HepG2 (cell line): ENCODE data around the gene ADPRM. TPM values are rescaled to one million over a fixed set of nuclear protein-coding genes. Genes with fewer than 3 reads are reported as not detected.

Experiments
- ASH2L ChIP-seq: fragments of 300-600, 200-600 bp; sonication (generic); IDR thresholded peaks from 2 replicates; pipeline ENCODE4 v1.7.0; 2017; ENCODE audit warnings: low read depth, mild to moderate bottlenecking, moderate library complexity, mixed read lengths, low read length; ENCODE audit not compliant: insufficient read length
- EP300 ChIP-seq, 3 experiments: sonication (generic) in 1 of 3; formaldehyde crosslinking in 1 of 3; IDR thresholded peaks; 2 replicates each; pipeline versions ENCODE4 v1.5.1 to v1.6.1; 2011 to 2020; ENCODE audit warnings: low read depth in 2 of 3, low read length in 2 of 3, borderline replicate concordance in 1 of 3, improper control_type of control experiment in 1 of 3, mild to moderate bottlenecking in 1 of 3, missing genetic modification reagents in 1 of 3, moderate library complexity in 1 of 3
- FOXA3 ChIP-seq: IDR thresholded peaks from 2 replicates; pipeline ENCODE4 v1.6.1; 2016; ENCODE audit warnings: missing genetic modification reagents, missing compliant biosample characterization
- MTA1 ChIP-seq: sonication (generic); formaldehyde crosslinking; IDR thresholded peaks from 2 replicates; pipeline ENCODE4 v1.4.0; 2020; ENCODE audit warnings: missing genetic modification reagents, mild to moderate bottlenecking, borderline replicate concordance
- PAWR ChIP-seq: sonication (generic); formaldehyde crosslinking; IDR thresholded peaks from 2 replicates; pipeline ENCODE4 v1.4.0; 2020; ENCODE audit warnings: missing genetic modification reagents, mild to moderate bottlenecking, borderline replicate concordance
- PAX8 ChIP-seq: sonication (generic); formaldehyde crosslinking; IDR thresholded peaks from 2 replicates; pipeline ENCODE4 v1.8.0; 2022; ENCODE audit warnings: mild to moderate bottlenecking, missing genetic modification reagents, borderline replicate concordance
- PCBP1 ChIP-seq: fragments of 200-400 bp; formaldehyde crosslinking; IDR thresholded peaks from 2 replicates; pipeline ENCODE4 v1.6.1; 2017; ENCODE audit warnings: mild to moderate bottlenecking, low read depth, low read length, borderline replicate concordance
- RELA ChIP-seq: sonication (generic); formaldehyde crosslinking; IDR thresholded peaks from 2 replicates; pipeline ENCODE4 v1.4.0; 2020; ENCODE audit warnings: missing genetic modification reagents
- TBL1XR1 ChIP-seq: fragments of 150-350 bp; IDR thresholded peaks from 2 replicates; pipeline ENCODE4 v1.6.1; 2014; ENCODE audit warnings: borderline replicate concordance, low read length; ENCODE audit not compliant: partially characterized antibody
- TEAD3 ChIP-seq: optimal IDR thresholded peaks from 2 replicates; pipeline ENCODE3; 2016; ENCODE audit warnings: borderline replicate concordance
- ZBTB7A ChIP-seq: sonication (generic); formaldehyde crosslinking; IDR thresholded peaks from 2 replicates; pipeline ENCODE4 v1.8.0; 2022; ENCODE audit warnings: mild to moderate bottlenecking, missing genetic modification reagents
- ZNF607 ChIP-seq: sonication (generic); formaldehyde crosslinking; IDR thresholded peaks from 2 replicates; pipeline ENCODE4 v1.5.1; 2020; ENCODE audit warnings: missing genetic modification reagents, mild to moderate bottlenecking, borderline replicate concordance
- ZSCAN12 ChIP-seq: sonication (generic); formaldehyde crosslinking; IDR thresholded peaks from 2 replicates; pipeline ENCODE4 v1.9.0; 2021; ENCODE audit warnings: mild to moderate bottlenecking, missing genetic modification reagents
- polyA plus RNA-seq, 8 experiments: library from polyadenylated mRNA; depleted of rRNA in 3 of 8; stranded (reverse) in 7 of 8; unstranded in 1 of 8; fragments of >200 nt; fragmentation: Illumina TruSeq in 4 of 8; extraction: Trizol in 4 of 8; gene quantifications; 2 replicates each; pipeline versions ENCODE4 v1.2.1 to v1.2.3, GENCODE V29; 2011 to 2016; ENCODE audit warnings: low read depth in 4 of 8, missing spikeins in 1 of 8, mixed read lengths in 1 of 8; ENCODE audit not compliant: insufficient read depth in 1 of 8
- total RNA-seq, 5 experiments: library from RNA; depleted of rRNA; stranded (reverse); fragments of >200 nt; fragmentation: Illumina TruSeq; extraction: Trizol; gene quantifications; 2 replicates each; pipeline ENCODE4 v1.2.3, GENCODE V29; 2016; ENCODE audit warnings: low read depth in 1 of 5
- TF ChIP-seq, protein P1 (sequence below): sonication (generic); formaldehyde crosslinking; IDR thresholded peaks from 2 replicates; pipeline ENCODE4 v1.5.0; 2020; ENCODE audit warnings: mild to moderate bottlenecking, missing genetic modification reagents
- TF ChIP-seq, protein P2 (sequence below): sonication (generic); formaldehyde crosslinking; IDR thresholded peaks from 2 replicates; pipeline ENCODE4 v1.8.1; 2023; ENCODE audit warnings: mild to moderate bottlenecking, missing genetic modification reagents, borderline replicate concordance
- TF ChIP-seq, protein P3 (sequence below): sonication (generic); formaldehyde crosslinking; IDR thresholded peaks from 2 replicates; pipeline ENCODE4 v1.5.0; 2020; ENCODE audit warnings: mild to moderate bottlenecking, missing genetic modification reagents, borderline replicate concordance
- TF ChIP-seq, protein P4 (sequence below): fragments of 450-650 bp; IDR thresholded peaks from 2 replicates; pipeline ENCODE4 v1.6.1; 2016
- TF ChIP-seq, protein P5 (sequence below): sonication (generic); formaldehyde crosslinking; IDR thresholded peaks from 2 replicates; pipeline ENCODE4 v1.4.0; 2020; ENCODE audit warnings: mild to moderate bottlenecking, missing genetic modification reagents

ADPRM gene
- total and polyA plus RNA-seq, 2 of the 13 experiments (the other 11 are each of a cell fraction or from before 2014, with no cell fraction given) = 5.6 to 10.8 TPM

DNA sequence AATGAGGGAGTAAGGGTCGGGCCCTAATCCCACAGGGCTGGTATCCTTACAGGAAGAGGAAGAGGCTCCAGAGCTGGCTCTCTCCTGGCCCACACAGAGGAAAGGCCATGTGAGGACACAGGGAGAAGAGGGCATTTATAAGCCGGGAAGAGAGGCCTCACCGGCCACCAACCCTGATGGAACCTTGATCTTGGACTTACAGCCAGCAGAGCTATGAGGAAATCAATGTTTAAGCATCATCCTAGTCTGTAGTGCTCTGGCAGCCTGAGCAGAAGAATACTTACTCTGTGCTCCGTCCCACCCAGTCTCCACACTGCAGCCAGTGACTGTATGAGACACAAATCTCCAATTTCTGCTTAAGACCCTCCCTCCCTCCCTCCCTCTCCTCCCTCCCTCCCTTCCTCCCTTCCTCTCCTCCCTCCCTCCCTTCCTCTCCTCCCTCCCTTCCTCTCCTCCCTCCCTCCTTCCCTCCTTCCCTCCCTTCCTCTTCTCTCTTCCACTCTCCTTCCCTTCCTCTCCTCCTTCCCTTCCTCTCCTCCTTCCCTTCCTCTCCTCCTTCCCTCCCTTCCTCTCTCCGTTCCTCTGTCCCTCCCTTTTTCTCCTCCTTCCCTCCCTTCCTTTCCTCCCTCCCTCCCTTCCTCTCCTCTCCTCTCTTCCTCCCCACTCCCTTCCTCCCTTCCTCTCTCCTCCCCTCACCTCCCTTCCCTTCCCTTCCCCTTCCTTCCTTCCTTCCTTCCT, 41.3 kb downstream of the ADPRM start (continued):
- TF ChIP-seq PAWR (CRISPR knock-in tag) (no peak), TEAD3 (CRISPR knock-in tag) (peak; percentile 14), PCBP1 (peak; percentile 84; the same call in 1 of the 2 replicates), ZSCAN12 (no peak), MTA1 (no peak), RELA (CRISPR knock-in tag) (no peak), ASH2L (no peak), PAX8 (CRISPR knock-in tag) (no peak), TBL1XR1 (peak; percentile 83), EP300 (IDR thresholded peaks at IDR 0.05; ENCODE audit: low read depth in 2 of 2, low read length in 2 of 2) (no peak), EP300 (CRISPR knock-in tag; IDR thresholded peaks at IDR 0.05; ENCODE audit: borderline replicate concordance) (no peak), ZNF607 (CRISPR knock-in tag) (no peak), ZBTB7A (CRISPR knock-in tag) (no peak), FOXA3 (CRISPR knock-in tag) (0 out of 2 replicates have a peak, but pooled peaks have one; percentile 17)
- TF ChIP-seq, protein P1, sequence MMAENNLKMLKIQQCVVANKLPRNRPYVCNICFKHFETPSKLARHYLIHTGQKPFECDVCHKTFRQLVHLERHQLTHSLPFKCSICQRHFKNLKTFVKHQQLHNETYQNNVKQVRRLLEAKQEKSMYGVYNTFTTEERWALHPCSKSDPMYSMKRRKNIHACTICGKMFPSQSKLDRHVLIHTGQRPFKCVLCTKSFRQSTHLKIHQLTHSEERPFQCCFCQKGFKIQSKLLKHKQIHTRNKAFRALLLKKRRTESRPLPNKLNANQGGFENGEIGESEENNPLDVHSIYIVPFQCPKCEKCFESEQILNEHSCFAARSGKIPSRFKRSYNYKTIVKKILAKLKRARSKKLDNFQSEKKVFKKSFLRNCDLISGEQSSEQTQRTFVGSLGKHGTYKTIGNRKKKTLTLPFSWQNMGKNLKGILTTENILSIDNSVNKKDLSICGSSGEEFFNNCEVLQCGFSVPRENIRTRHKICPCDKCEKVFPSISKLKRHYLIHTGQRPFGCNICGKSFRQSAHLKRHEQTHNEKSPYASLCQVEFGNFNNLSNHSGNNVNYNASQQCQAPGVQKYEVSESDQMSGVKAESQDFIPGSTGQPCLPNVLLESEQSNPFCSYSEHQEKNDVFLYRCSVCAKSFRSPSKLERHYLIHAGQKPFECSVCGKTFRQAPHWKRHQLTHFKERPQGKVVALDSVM (CRISPR knock-in tag) = no peak
- TF ChIP-seq, protein P2, sequence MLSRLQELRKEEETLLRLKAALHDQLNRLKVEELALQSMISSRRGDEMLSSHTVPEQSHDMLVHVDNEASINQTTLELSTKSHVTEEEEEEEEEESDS (CRISPR knock-in tag) = no peak
- TF ChIP-seq, protein P3, sequence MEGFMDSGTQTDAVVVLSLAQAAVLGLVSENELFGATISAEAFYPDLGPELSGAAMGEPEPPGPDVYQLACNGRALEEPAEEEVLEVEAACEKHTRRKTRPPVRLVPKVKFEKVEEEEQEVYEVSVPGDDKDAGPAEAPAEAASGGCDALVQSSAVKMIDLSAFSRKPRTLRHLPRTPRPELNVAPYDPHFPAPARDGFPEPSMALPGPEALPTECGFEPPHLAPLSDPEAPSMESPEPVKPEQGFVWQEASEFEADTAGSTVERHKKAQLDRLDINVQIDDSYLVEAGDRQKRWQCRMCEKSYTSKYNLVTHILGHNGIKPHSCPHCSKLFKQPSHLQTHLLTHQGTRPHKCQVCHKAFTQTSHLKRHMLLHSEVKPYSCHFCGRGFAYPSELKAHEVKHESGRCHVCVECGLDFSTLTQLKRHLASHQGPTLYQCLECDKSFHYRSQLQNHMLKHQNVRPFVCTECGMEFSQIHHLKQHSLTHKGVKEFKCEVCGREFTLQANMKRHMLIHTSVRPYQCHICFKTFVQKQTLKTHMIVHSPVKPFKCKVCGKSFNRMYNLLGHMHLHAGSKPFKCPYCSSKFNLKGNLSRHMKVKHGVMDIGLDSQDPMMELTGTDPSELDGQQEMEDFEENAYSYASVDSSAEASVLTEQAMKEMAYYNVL (CRISPR knock-in tag) = 0 out of 2 replicates have a peak, but pooled peaks have one; percentile 44
- TF ChIP-seq, protein P4, sequence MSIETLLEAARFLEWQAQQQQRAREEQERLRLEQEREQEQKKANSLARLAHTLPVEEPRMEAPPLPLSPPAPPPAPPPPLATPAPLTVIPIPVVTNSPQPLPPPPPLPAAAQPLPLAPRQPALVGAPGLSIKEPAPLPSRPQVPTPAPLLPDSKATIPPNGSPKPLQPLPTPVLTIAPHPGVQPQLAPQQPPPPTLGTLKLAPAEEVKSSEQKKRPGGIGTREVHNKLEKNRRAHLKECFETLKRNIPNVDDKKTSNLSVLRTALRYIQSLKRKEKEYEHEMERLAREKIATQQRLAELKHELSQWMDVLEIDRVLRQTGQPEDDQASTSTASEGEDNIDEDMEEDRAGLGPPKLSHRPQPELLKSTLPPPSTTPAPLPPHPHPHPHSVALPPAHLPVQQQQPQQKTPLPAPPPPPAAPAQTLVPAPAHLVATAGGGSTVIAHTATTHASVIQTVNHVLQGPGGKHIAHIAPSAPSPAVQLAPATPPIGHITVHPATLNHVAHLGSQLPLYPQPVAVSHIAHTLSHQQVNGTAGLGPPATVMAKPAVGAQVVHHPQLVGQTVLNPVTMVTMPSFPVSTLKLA = no peak
- TF ChIP-seq, protein P5, sequence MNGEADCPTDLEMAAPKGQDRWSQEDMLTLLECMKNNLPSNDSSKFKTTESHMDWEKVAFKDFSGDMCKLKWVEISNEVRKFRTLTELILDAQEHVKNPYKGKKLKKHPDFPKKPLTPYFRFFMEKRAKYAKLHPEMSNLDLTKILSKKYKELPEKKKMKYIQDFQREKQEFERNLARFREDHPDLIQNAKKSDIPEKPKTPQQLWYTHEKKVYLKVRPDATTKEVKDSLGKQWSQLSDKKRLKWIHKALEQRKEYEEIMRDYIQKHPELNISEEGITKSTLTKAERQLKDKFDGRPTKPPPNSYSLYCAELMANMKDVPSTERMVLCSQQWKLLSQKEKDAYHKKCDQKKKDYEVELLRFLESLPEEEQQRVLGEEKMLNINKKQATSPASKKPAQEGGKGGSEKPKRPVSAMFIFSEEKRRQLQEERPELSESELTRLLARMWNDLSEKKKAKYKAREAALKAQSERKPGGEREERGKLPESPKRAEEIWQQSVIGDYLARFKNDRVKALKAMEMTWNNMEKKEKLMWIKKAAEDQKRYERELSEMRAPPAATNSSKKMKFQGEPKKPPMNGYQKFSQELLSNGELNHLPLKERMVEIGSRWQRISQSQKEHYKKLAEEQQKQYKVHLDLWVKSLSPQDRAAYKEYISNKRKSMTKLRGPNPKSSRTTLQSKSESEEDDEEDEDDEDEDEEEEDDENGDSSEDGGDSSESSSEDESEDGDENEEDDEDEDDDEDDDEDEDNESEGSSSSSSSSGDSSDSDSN = no peak
